ENCODE measurements around the gene HS3ST4.

The HS3ST4 gene

DNA sequence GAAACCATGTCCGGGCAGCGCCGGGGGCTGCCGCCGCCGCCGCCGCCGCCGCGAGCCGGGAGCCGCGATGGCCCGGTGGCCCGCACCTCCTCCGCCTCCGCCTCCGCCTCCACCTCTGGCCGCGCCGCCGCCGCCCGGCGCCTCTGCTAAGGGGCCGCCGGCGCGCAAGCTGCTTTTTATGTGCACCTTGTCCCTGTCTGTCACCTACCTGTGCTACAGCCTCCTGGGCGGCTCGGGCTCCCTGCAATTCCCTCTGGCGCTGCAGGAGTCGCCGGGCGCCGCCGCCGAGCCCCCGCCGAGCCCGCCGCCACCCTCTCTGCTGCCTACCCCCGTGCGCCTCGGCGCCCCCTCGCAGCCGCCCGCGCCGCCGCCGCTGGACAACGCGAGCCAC lies 587 bp downstream of the HS3ST4 start:
- no peak for DNase-seq (ENCODE audit: low read depth, low spot score)
- peaks cover 4% of the 10 kb centered on the region for H3K4me1 ChIP-seq (ENCODE audit: insufficient read depth, insufficient read length)
- no peak for TF ChIP-seq SUZ12 (IDR thresholded peaks at IDR 0.05; ENCODE audit: extremely low read depth, insufficient read depth, insufficient read length)
- TF ChIP-seq YY1 (IDR thresholded peaks at IDR 0.05; ENCODE audit: insufficient read depth, insufficient read length): no peak
- TF ChIP-seq ZNF274 (IDR thresholded peaks at IDR 0.05; ENCODE audit: low read depth, low read length): no peak
- H3K4me3 ChIP-seq (ENCODE audit: insufficient read length, low read depth): peak overlapping the region; percentile 63
- peaks cover 62% of the 10 kb centered on the region for H3K27me3 ChIP-seq (ENCODE audit: insufficient read depth, insufficient read length)
- peak overlapping the region; percentile 65 for H3K9ac ChIP-seq (ENCODE audit: insufficient read length, low read depth)
- no peaks in the 10 kb centered on the region for H3K36me3 ChIP-seq (ENCODE audit: insufficient read depth, insufficient read length, low read length)
- H3K9me3 ChIP-seq (ENCODE audit: insufficient read depth, low read length): no peaks in the 10 kb centered on the region

DNA sequence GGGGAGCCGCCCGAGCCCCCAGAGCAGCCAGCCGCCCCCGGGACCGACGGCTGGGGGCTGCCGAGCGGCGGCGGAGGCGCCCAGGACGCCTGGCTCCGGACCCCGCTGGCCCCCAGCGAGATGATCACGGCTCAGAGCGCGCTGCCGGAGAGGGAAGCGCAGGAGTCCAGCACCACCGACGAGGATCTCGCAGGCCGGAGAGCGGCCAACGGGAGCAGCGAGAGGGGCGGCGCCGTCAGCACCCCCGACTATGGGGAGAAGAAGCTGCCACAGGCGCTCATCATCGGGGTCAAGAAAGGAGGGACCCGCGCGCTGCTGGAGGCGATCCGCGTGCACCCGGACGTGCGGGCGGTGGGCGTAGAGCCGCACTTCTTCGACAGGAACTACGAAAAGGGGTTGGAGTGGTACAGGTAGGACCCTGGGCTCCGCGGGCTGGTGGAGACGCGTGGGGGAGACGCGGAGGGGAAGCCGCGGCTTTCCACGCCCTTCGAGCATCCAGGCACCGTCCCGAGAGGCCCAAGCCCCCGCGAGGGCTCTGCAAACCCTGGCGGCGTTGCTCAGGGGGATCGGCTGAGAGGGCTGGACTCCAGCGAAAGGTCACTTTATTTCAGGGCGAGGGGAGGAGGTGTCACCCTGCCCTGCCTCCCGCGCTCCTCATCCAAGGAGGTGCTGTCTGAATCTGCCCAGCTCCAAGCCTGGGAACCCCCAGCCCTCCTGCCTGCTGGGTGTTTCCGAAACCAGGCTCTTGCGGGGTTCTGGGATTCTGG lies 1.2 kb downstream of the HS3ST4 start:
- peak overlapping the region; percentile 63 for H3K4me3 ChIP-seq (ENCODE audit: insufficient read length, low read depth)
- no peaks in the 10 kb centered on the region for H3K36me3 ChIP-seq (ENCODE audit: insufficient read depth, insufficient read length, low read length)
- peaks cover 4% of the 10 kb centered on the region for H3K4me1 ChIP-seq (ENCODE audit: insufficient read depth, insufficient read length)
- H3K9me3 ChIP-seq (ENCODE audit: insufficient read depth, low read length): no peaks in the 10 kb centered on the region
- peak overlapping the region; percentile 65 for H3K9ac ChIP-seq (ENCODE audit: insufficient read length, low read depth)
- DNase-seq (ENCODE audit: low read depth, low spot score): no peak
- TF ChIP-seq YY1 (IDR thresholded peaks at IDR 0.05; ENCODE audit: insufficient read depth, insufficient read length) (no peak), ZNF274 (IDR thresholded peaks at IDR 0.05; ENCODE audit: low read depth, low read length) (no peak), SUZ12 (IDR thresholded peaks at IDR 0.05; ENCODE audit: extremely low read depth, insufficient read depth, insufficient read length) (no peak)
- peaks cover 62% of the 10 kb centered on the region for H3K27me3 ChIP-seq (ENCODE audit: insufficient read depth, insufficient read length)

DNA sequence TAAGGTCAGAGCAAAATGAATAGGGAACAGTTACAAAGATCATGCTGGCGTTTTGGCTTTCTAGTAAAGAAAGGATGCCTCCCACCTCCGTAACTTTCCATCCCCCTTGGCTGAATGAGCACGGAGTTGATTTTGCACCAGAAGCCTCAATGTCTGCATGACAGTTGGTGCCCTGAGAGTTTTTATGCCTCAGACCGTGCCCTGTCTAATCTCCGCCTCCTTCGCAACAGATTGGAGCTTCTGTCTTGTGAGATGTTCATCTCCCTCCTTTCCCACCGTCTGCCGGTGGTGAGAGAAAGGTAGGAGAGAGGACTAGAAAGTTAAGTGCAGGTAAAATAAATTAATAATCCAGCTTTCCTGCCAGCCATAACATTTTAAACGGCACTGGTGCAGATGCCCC lies 1.9 kb downstream of the HS3ST4 start:
- H3K4me1 ChIP-seq (ENCODE audit: insufficient read depth, insufficient read length): peaks cover 4% of the 10 kb centered on the region
- H3K27me3 ChIP-seq (ENCODE audit: insufficient read depth, insufficient read length): peaks cover 62% of the 10 kb centered on the region
- peak overlapping the region; percentile 63 for H3K4me3 ChIP-seq (ENCODE audit: insufficient read length, low read depth)
- H3K36me3 ChIP-seq (ENCODE audit: insufficient read depth, insufficient read length, low read length): no peaks in the 10 kb centered on the region
- no peak for DNase-seq (ENCODE audit: low read depth, low spot score)
- H3K9ac ChIP-seq (ENCODE audit: insufficient read length, low read depth): peak overlapping the region; percentile 65
- TF ChIP-seq YY1 (IDR thresholded peaks at IDR 0.05; ENCODE audit: insufficient read depth, insufficient read length) (no peak), SUZ12 (IDR thresholded peaks at IDR 0.05; ENCODE audit: extremely low read depth, insufficient read depth, insufficient read length) (no peak), ZNF274 (IDR thresholded peaks at IDR 0.05; ENCODE audit: low read depth, low read length) (no peak)
- H3K9me3 ChIP-seq (ENCODE audit: insufficient read depth, low read length): no peaks in the 10 kb centered on the region

DNA sequence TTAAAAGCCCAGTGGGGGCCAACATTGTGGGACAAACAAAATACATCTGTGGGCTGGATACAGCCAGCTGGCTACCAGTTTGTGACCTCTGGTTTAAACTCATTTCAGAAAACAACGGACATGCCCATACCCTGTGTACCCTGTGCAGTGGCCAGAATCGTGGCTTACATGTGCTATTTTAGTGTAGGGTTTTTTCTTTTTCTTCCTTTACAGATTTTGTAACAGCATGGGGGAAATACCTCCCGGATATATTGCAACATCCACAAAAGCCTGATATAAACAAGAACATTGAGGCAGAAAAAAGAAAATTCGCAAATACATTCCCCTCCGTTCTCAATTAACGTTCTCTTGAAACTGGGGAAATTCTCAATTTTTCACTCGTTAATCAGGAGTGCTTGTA lies 7.3 kb downstream of the HS3ST4 start:
- TF ChIP-seq ZNF274 (IDR thresholded peaks at IDR 0.05; ENCODE audit: low read depth, low read length): no peak
- no peak for TF ChIP-seq SUZ12 (IDR thresholded peaks at IDR 0.05; ENCODE audit: extremely low read depth, insufficient read depth, insufficient read length)
- no peak for TF ChIP-seq YY1 (IDR thresholded peaks at IDR 0.05; ENCODE audit: insufficient read depth, insufficient read length)
- Histone ChIP-seq H3K36me3 (ENCODE audit: insufficient read depth, insufficient read length, low read length) (no peaks in the 10 kb centered on the region), H3K27me3 (ENCODE audit: insufficient read depth, insufficient read length) (peaks cover 21% of the 10 kb centered on the region), H3K9me3 (ENCODE audit: insufficient read depth, low read length) (no peaks in the 10 kb centered on the region), H3K4me1 (ENCODE audit: insufficient read depth, insufficient read length) (no peaks in the 10 kb centered on the region), H3K4me3 (ENCODE audit: insufficient read length, low read depth) (no peak overlapping the region), H3K9ac (ENCODE audit: insufficient read length, low read depth) (no peak overlapping the region)
- no peak for DNase-seq (ENCODE audit: low read depth, low spot score)

DNA sequence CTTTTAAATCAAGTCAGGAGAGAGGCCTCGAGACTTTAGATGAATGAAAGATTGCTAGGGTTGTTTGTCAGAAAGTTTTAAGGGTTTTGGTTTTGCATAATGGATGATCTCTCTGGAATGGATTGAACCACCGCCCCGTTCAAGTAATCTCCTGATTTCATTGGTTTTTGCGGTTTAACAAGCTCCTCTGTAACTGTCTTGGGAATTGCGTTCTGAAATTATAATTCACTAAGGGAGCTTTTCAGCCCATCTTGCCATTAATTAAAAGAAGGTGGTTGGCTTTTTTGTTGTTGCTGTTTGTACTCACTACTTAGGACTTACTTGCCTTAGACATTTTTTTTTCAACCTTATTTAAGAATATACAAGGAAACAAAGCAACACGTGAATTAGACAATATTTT lies 8.8 kb downstream of the HS3ST4 start:
- Histone ChIP-seq H3K36me3 (ENCODE audit: insufficient read depth, insufficient read length, low read length) (no peaks in the 10 kb centered on the region), H3K27me3 (ENCODE audit: insufficient read depth, insufficient read length) (peaks cover 6% of the 10 kb centered on the region), H3K4me3 (ENCODE audit: insufficient read length, low read depth) (no peak overlapping the region), H3K4me1 (ENCODE audit: insufficient read depth, insufficient read length) (no peaks in the 10 kb centered on the region), H3K9ac (ENCODE audit: insufficient read length, low read depth) (no peak overlapping the region), H3K9me3 (ENCODE audit: insufficient read depth, low read length) (no peaks in the 10 kb centered on the region)
- DNase-seq (ENCODE audit: low read depth, low spot score): no peak
- no peak for TF ChIP-seq YY1 (IDR thresholded peaks at IDR 0.05; ENCODE audit: insufficient read depth, insufficient read length)

DNA sequence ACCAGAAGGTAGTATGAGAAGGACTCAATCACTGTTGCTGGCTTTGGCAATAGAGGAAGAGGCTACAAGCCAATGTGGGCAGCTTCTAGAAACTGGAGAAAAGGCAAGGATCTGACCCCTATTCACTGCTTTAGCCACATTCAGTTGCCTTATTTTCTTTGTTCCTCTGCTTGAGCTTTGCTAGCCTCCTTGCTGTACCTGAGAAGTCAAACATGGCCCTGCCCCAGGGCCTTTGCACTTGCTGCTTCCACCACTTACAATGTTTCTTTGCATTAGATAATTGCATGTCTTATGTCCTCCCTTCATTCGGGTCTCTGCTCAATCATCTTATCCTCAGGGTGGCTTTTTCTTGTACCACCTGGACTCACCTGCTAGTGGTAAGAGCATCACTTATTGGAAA lies 15.8 kb downstream of the HS3ST4 start:
- peaks cover 6% of the 10 kb centered on the region; the same call in 1 of the 2 replicates for H3K9me3 ChIP-seq (ENCODE audit: insufficient read depth, low read length)
- DNase-seq (ENCODE audit: low read depth, low spot score): no peak
- H3K4me3 ChIP-seq (ENCODE audit: insufficient read length, low read depth): no peak overlapping the region
- no peaks in the 10 kb centered on the region for H3K36me3 ChIP-seq (ENCODE audit: insufficient read depth, insufficient read length, low read length)
- no peaks in the 10 kb centered on the region for H3K4me1 ChIP-seq (ENCODE audit: insufficient read depth, insufficient read length)
- no peaks in the 10 kb centered on the region for H3K27me3 ChIP-seq (ENCODE audit: insufficient read depth, insufficient read length)
- TF ChIP-seq YY1 (IDR thresholded peaks at IDR 0.05; ENCODE audit: insufficient read depth, insufficient read length) (no peak), ZNF274 (IDR thresholded peaks at IDR 0.05; ENCODE audit: low read depth, low read length) (no peak), SUZ12 (IDR thresholded peaks at IDR 0.05; ENCODE audit: extremely low read depth, insufficient read depth, insufficient read length) (no peak)
- H3K9ac ChIP-seq (ENCODE audit: insufficient read length, low read depth): no peak overlapping the region

DNA sequence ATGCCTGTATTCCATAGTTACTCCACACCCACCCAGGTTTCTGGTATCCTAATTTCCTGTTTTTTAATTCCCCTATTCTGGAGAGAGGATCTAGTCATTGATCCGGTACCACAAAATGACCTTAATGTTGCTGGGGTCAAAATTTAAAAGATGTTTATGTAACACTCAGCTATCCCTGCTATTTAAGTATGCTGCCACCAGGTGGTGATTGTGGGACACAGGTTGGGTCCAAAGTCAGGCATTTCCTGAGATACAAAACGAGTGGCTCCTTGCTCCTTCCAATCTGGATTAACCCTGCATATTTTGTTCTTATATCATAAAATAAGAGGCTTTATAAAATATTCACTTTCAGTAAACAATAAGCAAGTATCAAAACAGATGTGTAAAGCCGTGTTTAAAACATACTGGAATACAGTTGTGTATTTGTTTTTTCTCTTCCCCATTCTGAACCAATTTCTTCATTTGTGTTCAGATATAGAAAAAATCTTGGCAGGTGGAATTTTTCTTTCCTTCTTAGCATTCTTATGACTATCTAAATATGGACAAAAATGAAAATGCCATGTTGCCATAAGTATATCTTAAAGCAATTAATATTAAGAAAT lies 16.3 kb downstream of the HS3ST4 start:
- no peaks in the 10 kb centered on the region for H3K4me1 ChIP-seq (ENCODE audit: insufficient read depth, insufficient read length)
- DNase-seq (ENCODE audit: low read depth, low spot score): no peak
- H3K36me3 ChIP-seq (ENCODE audit: insufficient read depth, insufficient read length, low read length): no peaks in the 10 kb centered on the region
- no peak for TF ChIP-seq ZNF274 (IDR thresholded peaks at IDR 0.05; ENCODE audit: low read depth, low read length)
- TF ChIP-seq YY1 (IDR thresholded peaks at IDR 0.05; ENCODE audit: insufficient read depth, insufficient read length): no peak
- TF ChIP-seq SUZ12 (IDR thresholded peaks at IDR 0.05; ENCODE audit: extremely low read depth, insufficient read depth, insufficient read length): no peak
- H3K9ac ChIP-seq (ENCODE audit: insufficient read length, low read depth): no peak overlapping the region
- no peak overlapping the region for H3K4me3 ChIP-seq (ENCODE audit: insufficient read length, low read depth)
- no peaks in the 10 kb centered on the region for H3K27me3 ChIP-seq (ENCODE audit: insufficient read depth, insufficient read length)
- peaks cover 6% of the 10 kb centered on the region; the same call in 1 of the 2 replicates for H3K9me3 ChIP-seq (ENCODE audit: insufficient read depth, low read length)

Measured in NT2/D1 (cell line).